Fibroblast of lung (primary cell): ENCODE results near the gene FSTL4. TPM values are rescaled to one million over a fixed set of nuclear protein-coding genes. Genes with fewer than 3 reads are reported as not detected.

ENCODE experiments used
- DNase-seq, 2 donors: peaks; one replicate each; pipeline versions ENCODE4 v3.0.0 to v3.0.0-alpha.2; 2010; ENCODE audit warnings: low read depth in 2 of 2
- H2AFZ ChIP-seq: 2 replicates; pipeline ENCODE4 v1.5.1; 2012; ENCODE audit warnings: low read length, control low read depth, inconsistent platforms
- H3K27ac ChIP-seq: 2 replicates; pipeline ENCODE4 v1.5.1; 2011; ENCODE audit warnings: low read length, control low read depth; ENCODE audit not compliant: insufficient read depth
- H3K27me3 ChIP-seq: 2 replicates; pipeline ENCODE4 v1.5.1; 2011; ENCODE audit warnings: mild to moderate bottlenecking, low read length; ENCODE audit not compliant: control insufficient read depth, insufficient read depth
- H3K36me3 ChIP-seq: 2 replicates; pipeline ENCODE4 v1.5.1; 2011; ENCODE audit warnings: low read length; ENCODE audit not compliant: control insufficient read depth, insufficient read depth
- H3K4me1 ChIP-seq: 2 replicates; pipeline ENCODE4 v1.5.1; 2011; ENCODE audit warnings: low read length; ENCODE audit not compliant: control insufficient read depth, insufficient read depth; ENCODE audit errors: extremely low read depth
- H3K4me2 ChIP-seq: 2 replicates; pipeline ENCODE4 v1.5.1; 2011; ENCODE audit warnings: low read length, control low read depth; ENCODE audit not compliant: insufficient read depth; ENCODE audit errors: extremely low read depth
- H3K4me3 ChIP-seq, 4 experiments: fragments of 200-600 bp in 1 of 4; sonication (generic) in 1 of 4; replicated peaks in 1 of 4; 2 replicates each; pipeline ENCODE4 v1.5.1; 2011 to 2016; ENCODE audit warnings: low read length in 4 of 4, low read depth in 3 of 4, mild to moderate bottlenecking in 3 of 4, control low read depth in 2 of 4, inconsistent platforms in 1 of 4, mixed read lengths in 1 of 4; ENCODE audit not compliant: insufficient read depth in 1 of 4; ENCODE audit errors: control extremely low read depth in 1 of 4
- H3K79me2 ChIP-seq: 2 replicates; pipeline ENCODE4 v1.5.1; 2012; ENCODE audit warnings: mild to moderate bottlenecking, low read length, inconsistent platforms; ENCODE audit not compliant: control insufficient read depth, insufficient read depth
- H3K9ac ChIP-seq: 2 replicates; pipeline ENCODE4 v1.5.1; 2011; ENCODE audit warnings: mild to moderate bottlenecking, low read length, control low read depth; ENCODE audit not compliant: insufficient read depth
- H3K9me3 ChIP-seq: 2 replicates; pipeline ENCODE4 v1.5.1; 2012; ENCODE audit warnings: low read depth, low read length; ENCODE audit not compliant: control insufficient read depth, insufficient read depth
- H4K20me1 ChIP-seq: 2 replicates; pipeline ENCODE4 v1.5.1; 2011; ENCODE audit warnings: low read length; ENCODE audit not compliant: control insufficient read depth, insufficient read depth; ENCODE audit errors: extremely low read depth
- CTCF ChIP-seq, 2 donors: IDR thresholded peaks in 1 of 2; conservative IDR thresholded peaks in 1 of 2; 1 replicate in 1 of 2; 2 replicates in 1 of 2; pipeline ENCODE4 v1.5.1; 2011 to 2012; ENCODE audit warnings: low read length in 2 of 2, control low read depth in 1 of 2, inconsistent platforms in 1 of 2, low read depth in 1 of 2, mild to moderate bottlenecking in 1 of 2
- EZH2 ChIP-seq: IDR thresholded peaks from 2 replicates; pipeline ENCODE4 v1.5.1; 2012; ENCODE audit warnings: low read length, control low read depth, mild to moderate bottlenecking; ENCODE audit errors: missing control alignments
- polyA plus RNA-seq, 2 donors: library from polyadenylated mRNA; depleted of rRNA in 1 of 2; stranded (reverse) in 1 of 2; unstranded in 1 of 2; fragments of >200 nt; gene quantifications; 2 replicates each; pipeline ENCODE4 v1.2.1, GENCODE V29; 2011 to 2012; ENCODE audit warnings: missing spikeins in 1 of 2
- total RNA-seq: library from RNA; depleted of rRNA; stranded (reverse); fragments of >200 nt; gene quantifications from 2 replicates; pipeline ENCODE4 v1.2.1, GENCODE V29; 2014

Gene FSTL4
- total and polyA plus RNA-seq, 2 donors (not counting 1 experiment from before 2014, with no cell fraction given) = 0.17 to 0.33 TPM

DNA sequence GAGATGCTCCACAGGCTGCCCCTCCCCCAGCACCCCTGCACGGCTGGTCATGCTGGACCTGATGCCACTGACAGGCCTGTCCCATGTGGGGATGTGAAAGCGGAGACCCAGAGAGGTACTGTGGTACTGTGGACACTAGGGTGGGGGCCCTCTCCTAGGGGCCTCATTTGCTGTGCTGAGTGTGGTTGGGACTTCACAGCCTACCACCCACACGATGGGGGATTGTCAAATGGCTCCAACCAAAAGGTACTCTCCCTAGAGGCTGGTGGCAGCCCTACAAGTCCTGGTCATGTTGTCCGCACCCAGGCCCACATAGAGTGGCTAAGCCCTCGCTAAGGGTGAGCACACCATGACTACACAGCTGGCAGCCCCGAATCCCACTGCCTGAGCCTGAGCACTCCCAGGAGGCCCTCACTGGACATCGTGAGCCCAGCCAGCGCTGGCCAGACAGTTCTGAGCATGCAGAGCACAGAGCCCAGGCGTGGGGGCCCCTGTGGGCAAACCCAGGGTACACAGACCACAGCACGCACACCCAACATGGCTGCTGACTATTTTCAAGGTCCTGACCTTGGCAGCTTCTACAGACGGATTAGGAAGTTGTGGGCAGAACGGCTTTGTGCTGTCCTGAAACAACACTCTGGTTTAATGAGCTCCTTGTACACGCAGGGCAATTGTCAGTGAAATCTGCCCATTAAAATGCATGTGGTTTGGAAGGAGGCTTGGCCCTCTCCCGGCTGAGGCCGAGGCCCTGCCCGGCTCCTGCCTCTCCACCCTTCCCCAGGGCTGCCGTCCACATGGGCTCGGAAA is 346.4 kb downstream of the FSTL4 start:
- Histone ChIP-seq H4K20me1 (no peaks in the 10 kb centered on the region), H3K36me3 (no peaks in the 10 kb centered on the region), H3K79me2 (no peaks in the 10 kb centered on the region), H3K9me3 (no peaks in the 10 kb centered on the region), H3K27ac (no peak overlapping the region), H3K4me3 (no peak overlapping the region), H3K27me3 (peaks cover 4% of the 10 kb centered on the region), H3K4me1 (no peaks in the 10 kb centered on the region), H2AFZ (no peak overlapping the region), H3K4me2 (no peak overlapping the region), H3K9ac (no peak overlapping the region)
- TF ChIP-seq CTCF (conservative IDR thresholded peaks at IDR 0.05 in 1 of 2, IDR thresholded peaks at IDR 0.05 in 1 of 2; ENCODE audit: low read depth in 1 of 2, low read length in 2 of 2) (no peak), EZH2 (no peak)
- DNase-seq = peak in 1 of 2 donors; percentile 60

GRCh38 chr5:133265257-133265656 is 347.1 kb downstream of the FSTL4 start:
- Histone ChIP-seq H3K9me3 (no peaks in the 10 kb centered on the region), H4K20me1 (no peaks in the 10 kb centered on the region), H3K27me3 (peaks cover 4% of the 10 kb centered on the region), H3K4me2 (no peak overlapping the region), H3K9ac (no peak overlapping the region), H3K79me2 (no peaks in the 10 kb centered on the region), H3K27ac (no peak overlapping the region), H3K4me1 (no peaks in the 10 kb centered on the region), H3K4me3 (no peak overlapping the region), H3K36me3 (no peaks in the 10 kb centered on the region), H2AFZ (no peak overlapping the region)
- TF ChIP-seq CTCF (conservative IDR thresholded peaks at IDR 0.05 in 1 of 2, IDR thresholded peaks at IDR 0.05 in 1 of 2; ENCODE audit: low read depth in 1 of 2, low read length in 2 of 2) = no peak
- TF ChIP-seq EZH2 = no peak
- no peak for DNase-seq

DNA sequence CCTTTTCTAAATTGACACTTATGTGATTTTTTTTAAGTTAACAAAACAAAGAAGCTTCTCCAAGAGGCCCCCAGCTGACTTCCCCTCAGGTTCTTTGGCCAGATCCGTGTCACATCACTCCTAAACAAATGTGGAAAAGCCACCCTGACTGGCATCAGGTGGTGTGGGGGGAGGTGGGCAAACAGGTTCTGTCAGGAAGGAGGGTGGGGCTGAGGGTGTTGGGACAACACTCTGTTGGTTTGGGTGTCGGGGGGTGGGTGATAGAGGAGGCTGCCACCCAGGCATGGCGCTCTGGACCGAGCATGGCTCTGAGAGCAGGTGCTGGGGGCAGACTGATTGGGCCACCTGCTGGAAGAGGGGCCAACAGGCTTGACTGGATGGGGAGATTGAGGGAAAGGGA is 349.7 kb downstream of the FSTL4 start:
- no peak overlapping the region for H3K4me3 ChIP-seq
- H3K27me3 ChIP-seq = peaks cover 16% of the 10 kb centered on the region
- H3K4me1 ChIP-seq = no peaks in the 10 kb centered on the region
- no peak overlapping the region for H3K4me2 ChIP-seq
- no peak overlapping the region for H3K27ac ChIP-seq
- no peaks in the 10 kb centered on the region for H3K36me3 ChIP-seq
- no peaks in the 10 kb centered on the region for H3K9me3 ChIP-seq
- no peak overlapping the region for H3K9ac ChIP-seq
- H3K79me2 ChIP-seq = no peaks in the 10 kb centered on the region
- no peak for TF ChIP-seq EZH2
- TF ChIP-seq CTCF (conservative IDR thresholded peaks at IDR 0.05 in 1 of 2, IDR thresholded peaks at IDR 0.05 in 1 of 2; ENCODE audit: low read depth in 1 of 2, low read length in 2 of 2) = no peak
- H2AFZ ChIP-seq = no peak overlapping the region
- DNase-seq = no peak
- no peaks in the 10 kb centered on the region for H4K20me1 ChIP-seq
